Left lobe of liver (tissue), 2 donors: ENCODE measurements around the gene PAQR8. TPM values are rescaled to one million over a fixed set of nuclear protein-coding genes. Genes with fewer than 3 reads are reported as not detected.
"Not testable (repeated sequence)": the region's sequence is repeated elsewhere in the genome, so short reads cannot be mapped to it uniquely, and the experiment has no call there.

ENCODE experiments used
- ATAC-seq: fragments of 200-7000 bp; cut with Tn5 transposase; one replicate; pipeline ENCODE4 v1.9.1; 2020; ENCODE audit warnings: mild to moderate bottlenecking, moderate library complexity
- DNase-seq: peaks from one replicate; pipeline ENCODE4 v3.0.0-alpha.2; 2020; ENCODE audit warnings: low spot score
- total RNA-seq: library from RNA; stranded (reverse); gene quantifications from one replicate; pipeline ENCODE4 v1.2.1, GENCODE V29; 2021
- donor health status: DM: no; HTN: no; CAD: no; lungs with moderate emphysema.
- donor health status: DM: no; HTN: yes; CAD: no.

PAQR8 gene
- total RNA-seq, 1 donor from 2014 or later, result 0.75 TPM

DNA sequence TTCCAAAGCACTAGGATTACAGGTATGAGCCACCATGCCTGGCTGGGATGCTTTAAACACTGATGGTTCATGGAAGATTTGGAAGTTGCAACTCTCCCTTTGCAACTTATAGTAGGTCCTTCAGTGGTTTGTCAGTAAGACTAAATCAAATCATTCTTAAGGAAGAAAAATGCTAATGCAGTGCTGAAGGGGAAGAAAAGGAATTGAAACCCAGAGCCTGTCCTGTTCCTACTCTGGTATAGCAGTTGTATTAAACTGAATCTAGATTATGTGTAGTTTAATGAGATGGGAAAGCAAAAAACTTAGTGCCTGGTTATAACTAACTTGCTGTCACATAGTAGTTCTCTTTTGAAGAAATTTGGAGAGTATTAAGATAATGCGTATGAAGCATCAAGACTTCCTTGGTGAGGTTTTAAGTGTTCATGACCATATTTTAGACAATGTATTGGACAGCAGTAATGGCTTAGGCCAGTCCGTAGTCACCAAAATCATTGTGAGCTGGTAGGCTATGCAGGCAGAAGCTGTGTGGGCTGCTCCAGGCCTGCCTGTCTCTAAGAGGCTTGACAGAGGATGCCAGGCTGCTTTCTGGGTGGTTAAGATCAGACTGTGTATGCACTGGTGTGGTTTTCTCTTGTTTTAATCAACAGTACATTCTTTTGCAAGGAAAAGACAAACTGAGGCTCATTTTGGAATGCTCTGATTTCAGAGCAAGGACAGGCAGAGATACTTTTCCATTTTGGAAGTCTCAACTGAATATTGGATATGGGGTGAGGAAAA, 14.0 kb downstream of the PAQR8 start:
- DNase-seq, result no peak
- ATAC-seq, result no peak

DNA sequence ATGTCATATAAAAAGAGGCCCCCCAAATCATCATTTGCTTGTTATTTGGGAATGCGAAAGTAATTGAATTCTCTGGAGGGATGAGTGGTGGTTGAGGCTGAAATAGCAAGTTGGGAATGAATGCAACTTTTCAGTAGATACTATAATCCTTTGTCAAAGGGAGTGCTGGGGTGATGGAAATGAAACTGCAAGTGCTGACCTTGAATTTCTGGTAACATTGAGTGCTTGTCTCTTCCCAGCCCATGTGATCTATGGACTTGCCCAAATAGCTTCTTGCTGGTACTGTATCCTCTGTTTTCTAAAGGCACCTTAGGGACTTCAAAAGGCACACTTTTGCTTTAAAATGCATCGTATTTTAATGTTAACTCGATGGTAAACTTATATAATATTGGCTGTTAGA, 14.8 kb downstream of the PAQR8 start:
- no peak for ATAC-seq
- DNase-seq, result no peak

DNA sequence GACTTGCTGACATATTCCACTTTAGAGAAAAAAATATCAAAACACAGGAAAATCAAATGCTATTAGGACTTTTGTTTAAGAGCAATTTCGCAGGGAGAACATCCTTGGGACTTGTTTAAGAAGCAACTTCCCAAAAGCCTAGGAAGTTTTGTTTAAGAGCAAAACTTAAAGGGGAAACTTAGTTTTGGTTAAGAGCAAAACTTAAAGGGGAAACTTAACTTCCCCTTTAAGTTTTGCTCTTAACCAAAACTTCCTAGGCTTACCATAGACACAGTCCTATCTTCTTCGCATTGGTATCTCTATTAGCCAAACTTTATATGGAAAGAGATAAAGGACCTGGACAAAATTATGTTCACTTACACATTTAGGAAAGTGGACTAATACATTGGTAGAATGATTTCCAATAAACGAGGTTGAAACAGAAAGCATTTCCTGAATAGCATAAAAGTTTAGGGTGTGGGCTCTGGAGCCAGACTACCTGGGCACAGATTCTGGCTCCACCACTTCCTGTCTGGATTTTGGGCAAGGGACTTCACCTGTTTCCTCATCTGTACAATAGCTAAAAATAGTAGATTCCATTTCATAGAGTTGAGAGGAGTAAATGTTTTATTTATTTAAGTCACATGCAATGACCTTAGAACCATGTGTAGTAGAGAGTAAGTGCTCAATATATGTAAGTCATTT, 15.7 kb downstream of the PAQR8 start:
- ATAC-seq, result no peak
- DNase-seq, result no peak

DNA sequence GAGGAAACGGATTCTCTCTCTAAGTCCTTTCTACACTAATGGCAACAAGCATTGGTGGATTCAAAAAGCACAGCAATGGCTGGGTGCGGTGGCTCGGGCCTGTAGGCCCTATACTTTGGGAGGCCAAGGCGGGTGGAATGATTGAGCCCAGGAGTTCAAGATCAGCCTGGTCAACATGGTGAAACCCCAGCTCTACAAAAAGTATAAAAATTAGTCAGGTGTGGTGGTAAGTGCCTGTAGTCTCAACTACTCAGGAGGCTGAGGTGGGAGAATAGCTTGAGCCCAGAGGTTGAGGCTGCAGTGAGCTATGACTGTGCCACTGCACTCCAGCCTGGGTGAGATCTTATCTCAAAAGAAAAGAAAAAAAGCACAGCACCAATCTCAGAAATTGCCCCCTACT, 19.3 kb downstream of the PAQR8 start:
- ATAC-seq, result no peak
- no peak for DNase-seq

DNA sequence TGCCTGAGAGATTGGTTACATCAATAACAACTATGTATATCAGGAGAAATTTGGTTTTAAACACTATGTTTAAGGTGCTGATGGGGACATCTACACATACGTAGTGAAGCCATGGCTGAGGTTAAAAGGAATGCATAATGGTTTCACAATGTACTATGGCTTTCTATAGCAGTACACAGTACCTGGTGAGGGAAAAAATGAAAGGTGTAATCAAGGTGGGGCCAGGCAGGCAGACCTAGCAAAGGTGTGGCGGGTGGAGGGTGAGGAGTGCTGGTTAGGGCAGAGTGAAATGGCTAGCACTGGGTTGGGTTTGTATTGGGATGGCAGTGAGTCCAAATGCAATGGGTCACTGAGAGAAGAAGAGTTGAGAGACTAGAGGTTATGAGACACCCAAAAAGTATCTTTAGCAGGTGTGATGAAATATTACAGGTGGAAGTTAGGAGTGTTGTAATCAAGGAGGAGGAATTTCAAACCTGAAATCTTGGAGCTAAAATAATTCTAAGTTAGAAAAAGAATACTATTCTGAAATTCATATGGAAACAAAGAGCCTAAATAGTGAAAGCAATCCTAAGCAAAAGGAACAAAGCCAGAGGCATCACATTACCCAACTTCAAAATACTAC, 22.3 kb downstream of the PAQR8 start:
- DNase-seq (no peak), ATAC-seq (no peak)

DNA sequence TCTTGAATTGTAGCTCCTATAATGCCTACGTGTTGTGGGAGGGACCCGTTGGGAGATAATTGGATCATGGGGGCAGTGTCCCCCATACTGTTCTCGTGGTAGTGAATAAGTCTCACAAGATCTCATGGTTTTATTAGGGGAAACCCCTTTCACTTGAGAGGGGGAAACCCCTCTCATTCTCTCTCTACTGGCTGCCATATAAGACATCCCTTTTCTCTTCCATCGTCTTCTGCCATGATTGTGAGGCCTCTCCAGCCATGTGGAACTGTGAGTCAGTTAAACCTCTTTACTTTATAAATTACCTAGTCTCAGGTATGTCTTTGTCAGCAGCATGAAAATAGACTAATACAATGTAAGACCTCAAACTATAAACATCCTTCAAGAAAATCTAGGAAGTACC, 23.1 kb downstream of the PAQR8 start:
- ATAC-seq (no peak), DNase-seq (no peak)

DNA sequence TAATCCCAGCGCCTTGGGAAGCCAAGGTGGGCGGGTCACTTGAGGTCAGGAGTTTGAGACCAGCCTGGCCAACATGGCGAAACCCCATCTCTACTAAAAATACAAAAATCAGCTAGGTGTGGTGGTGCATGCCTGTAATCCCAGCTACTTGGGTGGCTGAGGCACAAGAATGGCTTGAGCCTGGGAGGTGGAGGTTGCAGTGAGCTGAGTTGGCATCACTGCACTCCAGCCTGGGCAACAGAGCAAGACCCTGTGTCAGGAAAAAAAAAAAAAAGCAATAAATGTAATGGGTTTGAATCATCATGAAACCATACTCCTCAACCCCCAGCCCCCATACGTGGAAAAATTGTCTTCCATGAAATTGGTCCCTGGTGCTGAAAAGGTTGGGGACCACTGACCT, 26.2 kb downstream of the PAQR8 start:
- ATAC-seq, result not testable (repeated sequence)

DNA sequence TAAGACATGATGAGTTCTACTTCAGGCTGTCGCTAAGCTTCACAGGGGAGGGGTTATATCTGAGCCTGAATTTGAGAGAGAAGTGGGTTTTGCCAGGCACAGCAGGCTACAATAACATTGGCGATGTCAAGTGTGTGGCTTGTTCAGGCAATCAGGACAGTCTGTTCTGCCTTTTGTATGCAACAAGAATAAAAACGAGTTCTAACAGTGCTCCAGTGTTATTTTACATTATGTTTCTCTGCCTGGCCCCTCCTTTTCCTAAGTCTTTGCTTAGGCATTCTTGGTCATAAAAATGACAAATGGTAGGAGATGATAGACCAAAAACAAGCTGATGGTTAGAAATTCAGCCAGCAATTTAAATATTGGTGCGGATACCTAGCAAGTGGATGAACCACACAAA, 26.8 kb downstream of the PAQR8 start:
- ATAC-seq (no peak), DNase-seq (no peak)

More for the DNA sequence above, 26.2 kb downstream of the PAQR8 start:
- not testable (repeated sequence) for DNase-seq

DNA sequence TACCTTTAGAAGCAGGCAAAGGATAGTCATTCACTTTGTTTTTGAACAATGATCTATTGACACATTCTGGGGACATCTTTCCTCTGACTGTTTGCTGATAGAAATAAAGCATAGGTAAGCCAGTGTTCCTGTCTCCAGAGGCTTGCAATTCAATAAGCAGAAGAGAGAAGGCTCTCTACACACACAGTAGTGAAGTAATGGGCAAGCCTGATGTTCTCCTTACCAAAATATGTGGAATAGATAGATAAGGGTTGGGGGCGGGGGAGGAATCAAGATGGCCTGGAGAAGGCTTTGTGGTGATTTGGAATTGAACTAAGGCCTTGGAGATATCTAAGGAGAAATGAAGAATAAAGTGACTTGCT, 27.3 kb downstream of the PAQR8 start:
- ATAC-seq, result peak; percentile 55

DNA sequence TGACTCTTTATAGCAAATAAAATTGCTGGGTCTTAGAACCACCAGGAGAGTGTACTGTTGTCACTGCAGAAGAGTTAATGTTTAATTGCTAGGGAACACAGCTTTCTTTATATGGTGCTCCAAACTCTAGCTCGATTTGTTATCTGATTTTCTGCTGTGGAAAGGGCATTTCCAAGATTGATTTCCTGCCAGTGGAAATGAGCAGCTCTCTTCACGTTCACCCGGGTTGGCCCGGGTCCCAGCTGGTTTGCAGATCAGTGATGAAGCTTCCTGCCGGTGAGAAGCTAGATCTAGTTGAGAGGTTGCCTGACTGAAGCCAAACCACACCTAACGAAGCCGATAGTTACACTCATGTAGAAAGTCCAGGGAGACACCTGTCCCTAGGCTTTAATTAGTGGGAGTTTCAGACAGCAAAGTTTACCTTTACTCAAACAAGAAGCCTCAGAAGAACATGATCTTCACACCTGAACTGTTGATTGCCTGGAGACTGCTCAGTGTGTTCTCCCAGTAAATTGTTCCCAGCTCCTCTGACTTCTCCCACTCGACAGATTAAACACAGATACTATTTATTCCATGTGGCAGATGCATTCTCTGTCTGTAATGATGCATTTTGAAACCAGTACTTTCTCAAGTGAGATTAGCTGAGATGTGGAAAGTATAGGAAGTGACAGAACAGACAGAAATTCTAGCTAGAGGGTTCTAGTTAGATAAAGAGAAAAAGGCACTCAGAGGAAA, 27.8 kb downstream of the PAQR8 start:
- peak; percentile 94 for DNase-seq
- ATAC-seq, result peak; percentile 96

More for the DNA sequence above, 27.3 kb downstream of the PAQR8 start:
- DNase-seq, result no peak

DNA sequence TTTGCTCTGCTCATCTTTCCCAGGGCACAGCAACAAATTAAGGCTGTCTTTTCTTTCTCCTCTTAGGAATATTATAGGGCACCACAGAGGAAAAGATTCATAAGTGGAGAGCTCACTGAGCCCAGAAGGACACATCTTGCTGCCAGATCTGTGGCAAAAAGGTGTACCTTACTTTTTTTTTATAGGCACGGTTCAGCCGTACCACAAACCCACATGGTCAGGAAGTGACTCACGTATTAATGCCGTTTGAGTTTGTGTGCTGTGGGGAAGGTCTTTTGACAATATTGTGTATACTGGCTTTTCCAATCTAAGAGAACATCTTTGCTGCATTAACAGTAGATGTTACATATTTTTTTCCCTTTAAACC, 28.4 kb downstream of the PAQR8 start:
- ATAC-seq (peak; percentile 3), DNase-seq (no peak)

DNA sequence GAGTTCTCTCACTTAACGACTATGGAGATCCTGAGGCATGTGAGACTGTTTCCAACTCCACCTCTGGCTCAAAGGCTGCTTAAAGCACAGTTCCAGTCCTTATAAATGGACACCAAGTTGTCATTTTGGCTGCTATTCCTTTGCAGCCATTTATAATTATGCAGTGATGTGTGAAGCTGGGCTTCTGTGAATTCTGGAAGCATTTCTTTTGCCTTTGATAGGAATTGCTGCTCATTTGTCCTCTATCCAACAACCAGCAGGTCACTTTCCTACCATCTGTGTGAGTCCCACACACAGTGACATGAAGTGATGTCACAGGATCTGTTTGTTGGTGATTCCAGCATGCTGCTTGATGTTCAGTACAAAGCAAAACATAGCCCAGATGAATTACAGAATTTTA, 29.6 kb downstream of the PAQR8 start:
- ATAC-seq, result no peak
- DNase-seq, result no peak

DNA sequence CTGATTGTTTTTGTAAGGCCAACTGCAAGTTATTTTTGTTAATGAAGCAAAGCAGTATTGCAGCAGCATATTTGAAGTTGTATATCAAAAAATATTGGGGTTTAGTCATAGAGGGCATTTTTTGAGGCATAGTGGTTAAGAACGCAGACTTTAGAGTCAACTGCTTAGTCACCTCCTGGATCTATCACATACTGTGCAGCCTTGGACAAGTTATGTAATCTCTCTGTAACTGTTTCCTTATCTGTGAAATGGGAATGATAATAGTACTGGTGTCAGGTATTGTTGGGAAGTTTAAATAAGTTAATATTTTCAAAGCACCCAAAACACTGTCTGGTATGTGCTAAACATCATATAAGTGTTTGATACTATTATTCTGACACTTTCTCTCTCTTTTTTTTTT, 31.0 kb downstream of the PAQR8 start:
- DNase-seq, result no peak
- no peak for ATAC-seq

DNA sequence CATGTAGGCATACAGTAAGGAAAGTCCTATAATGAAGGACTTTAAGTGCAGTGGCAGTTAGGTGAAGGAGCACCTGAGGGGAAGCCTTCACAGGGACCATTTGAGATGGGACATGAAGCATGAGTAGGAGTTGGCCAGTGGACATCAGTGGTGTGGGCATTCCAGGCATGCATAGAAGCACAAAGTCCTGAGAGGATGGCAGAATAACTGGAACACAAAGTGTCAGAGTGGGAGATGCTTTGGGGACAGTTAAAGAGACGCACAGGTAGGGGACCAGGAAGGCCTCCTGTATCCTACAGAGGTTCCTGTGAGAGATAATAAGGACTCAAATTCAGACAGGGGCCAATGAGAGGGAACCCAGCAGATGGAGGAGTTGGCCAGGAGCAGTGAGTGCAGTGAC, 31.8 kb downstream of the PAQR8 start:
- no peak for DNase-seq
- no peak for ATAC-seq

DNA sequence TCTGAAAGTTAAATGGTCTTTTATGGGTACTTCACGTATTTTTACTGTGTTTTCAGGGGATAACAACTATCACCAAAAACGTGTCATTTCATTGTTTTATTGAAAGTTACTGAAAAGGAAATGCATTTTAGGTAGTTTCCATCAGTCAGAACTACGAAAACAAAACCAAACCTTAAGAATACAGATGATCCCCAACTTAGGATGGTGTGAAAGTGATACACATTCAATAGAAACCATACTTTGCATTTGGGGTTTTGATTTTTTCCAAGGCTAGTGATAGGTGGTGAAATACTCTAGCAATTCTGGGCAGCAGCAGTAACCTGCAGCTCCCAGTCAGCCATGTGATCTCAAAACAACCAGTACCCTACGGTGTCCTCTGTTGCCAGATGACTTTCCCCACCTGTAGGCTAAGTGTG, 32.3 kb downstream of the PAQR8 start:
- no peak for ATAC-seq

DNA sequence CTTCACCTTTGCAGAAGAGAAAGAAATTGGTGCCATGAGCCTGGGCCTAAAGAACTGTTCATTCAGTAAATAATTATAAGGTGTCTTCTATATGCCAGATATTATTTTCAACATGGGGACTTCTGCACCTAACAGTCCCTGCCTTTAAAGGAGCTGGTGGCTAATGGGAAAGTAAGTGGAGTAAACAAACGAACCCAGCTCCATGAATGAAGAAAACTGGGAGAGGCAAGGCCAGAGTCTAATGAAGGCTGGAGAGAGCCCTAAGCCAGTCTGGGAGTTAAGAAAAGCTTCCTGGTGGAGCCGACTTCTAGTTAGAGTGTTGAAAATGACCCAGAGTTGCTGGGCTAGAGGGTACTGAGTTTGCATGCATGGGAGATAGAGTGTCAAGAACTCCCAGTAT, 34.0 kb downstream of the PAQR8 start:
- ATAC-seq (no peak), DNase-seq (no peak)

More for the DNA sequence above, 32.3 kb downstream of the PAQR8 start:
- DNase-seq, result no peak

DNA sequence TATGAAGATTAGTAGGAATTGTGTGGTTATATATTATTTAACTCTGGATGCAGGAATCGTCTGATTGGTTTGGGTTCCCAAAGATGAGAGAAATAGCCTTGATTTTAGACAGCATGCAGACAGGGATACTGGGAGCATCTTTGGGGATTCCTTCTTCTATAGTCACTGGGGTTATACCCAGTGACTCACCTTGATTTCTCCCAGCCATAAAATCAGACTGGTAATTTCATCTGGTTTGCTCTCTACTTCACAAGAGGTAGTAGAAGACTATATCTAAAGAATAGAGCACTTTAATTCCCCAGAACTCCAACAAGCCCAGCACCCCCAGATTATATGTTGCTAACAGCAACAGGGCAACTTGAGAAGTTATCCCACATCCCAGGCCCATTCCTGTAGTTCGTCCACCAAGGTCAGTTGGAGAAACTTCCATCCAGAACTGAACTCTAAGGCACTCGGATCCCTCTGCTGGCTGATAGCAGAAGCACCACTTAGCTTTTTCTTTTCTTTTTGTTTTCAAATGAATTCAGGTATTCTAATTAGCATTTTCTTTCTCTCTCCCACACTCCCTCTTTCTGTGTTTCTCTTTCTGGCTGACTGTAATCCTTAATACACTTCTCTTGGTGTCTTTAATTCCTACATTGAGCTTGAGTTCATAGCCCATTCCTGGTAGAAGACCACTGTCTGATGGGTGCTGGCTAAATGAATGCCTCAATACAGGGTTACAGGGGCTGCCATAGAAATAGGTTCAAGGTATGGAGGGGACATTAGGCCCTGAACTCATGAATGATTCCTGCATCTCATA, 37.8 kb downstream of the PAQR8 start:
- ATAC-seq, result peak; percentile 98
- no peak for DNase-seq

DNA sequence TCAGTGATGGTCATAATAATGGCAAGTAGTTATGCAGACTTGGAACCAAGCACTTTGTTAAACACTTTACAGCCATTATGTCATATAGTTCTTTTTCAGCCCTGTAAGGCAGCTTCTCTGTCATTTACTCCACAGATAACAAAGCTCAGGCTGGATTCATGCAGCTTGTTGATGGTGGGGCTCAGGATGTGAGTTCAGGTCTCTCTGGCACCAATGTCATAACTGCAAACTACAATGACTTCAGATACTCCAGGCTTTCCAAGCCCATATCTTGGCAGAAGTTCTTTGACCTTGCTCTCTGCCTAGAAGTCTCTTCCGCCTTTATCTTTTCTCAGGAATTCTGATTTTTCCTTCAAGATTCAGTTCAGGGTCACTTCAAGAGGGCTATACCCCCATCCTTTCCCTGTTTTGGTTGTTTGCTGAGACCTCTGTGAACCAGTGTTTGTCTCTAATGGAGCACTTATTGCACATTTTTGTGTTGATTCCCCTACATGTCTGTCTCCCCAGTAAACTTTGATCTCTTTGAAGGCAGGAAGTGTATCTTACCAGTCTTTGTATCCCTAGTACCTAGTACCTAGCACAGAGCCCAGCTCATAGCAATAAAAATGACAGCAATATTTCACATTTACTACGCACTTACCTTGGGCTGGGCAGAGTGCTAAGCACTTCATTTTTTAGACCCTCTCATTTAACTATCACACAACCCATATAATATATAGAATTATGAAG, 38.5 kb downstream of the PAQR8 start:
- ATAC-seq, result no peak

DNA sequence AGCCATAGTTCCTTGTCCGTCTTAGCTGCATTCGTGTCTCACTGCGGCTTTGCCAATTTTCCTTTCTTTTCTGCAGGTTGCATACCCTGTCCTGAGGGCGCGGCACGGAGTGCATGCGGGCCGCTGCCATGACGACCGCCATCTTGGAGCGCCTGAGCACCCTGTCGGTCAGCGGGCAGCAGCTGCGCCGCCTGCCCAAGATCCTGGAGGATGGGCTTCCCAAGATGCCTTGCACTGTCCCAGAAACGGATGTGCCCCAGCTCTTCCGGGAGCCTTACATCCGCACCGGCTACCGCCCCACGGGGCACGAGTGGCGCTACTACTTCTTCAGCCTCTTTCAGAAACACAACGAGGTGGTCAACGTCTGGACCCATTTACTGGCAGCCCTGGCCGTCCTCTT, 41.1 kb downstream of the PAQR8 start:
- ATAC-seq, result no peak
- no peak for DNase-seq

More for the DNA sequence above, 38.5 kb downstream of the PAQR8 start:
- no peak for DNase-seq

DNA sequence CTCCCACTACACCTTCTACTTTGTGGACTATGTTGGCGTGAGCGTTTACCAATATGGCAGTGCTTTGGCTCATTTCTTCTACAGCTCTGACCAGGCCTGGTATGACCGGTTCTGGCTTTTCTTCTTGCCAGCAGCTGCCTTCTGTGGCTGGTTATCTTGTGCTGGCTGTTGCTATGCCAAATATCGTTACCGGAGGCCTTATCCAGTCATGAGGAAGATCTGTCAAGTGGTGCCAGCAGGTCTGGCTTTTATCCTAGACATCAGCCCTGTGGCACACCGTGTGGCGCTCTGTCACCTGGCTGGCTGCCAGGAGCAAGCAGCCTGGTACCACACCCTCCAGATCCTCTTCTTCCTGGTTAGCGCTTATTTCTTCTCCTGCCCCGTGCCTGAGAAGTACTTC, 41.7 kb downstream of the PAQR8 start:
- ATAC-seq, result no peak
- DNase-seq, result no peak
